Heart right ventricle (tissue), 16 donors: Measurements from ENCODE around the gene KRTAP19-8. TPM values are rescaled to one million over a fixed set of nuclear protein-coding genes. Genes with fewer than 3 reads are reported as not detected.

Experiments
- ATAC-seq, 8 donors: fragments of 200-7000 bp; cut with Tn5 transposase; one replicate each; pipeline ENCODE4 v1.9.1; 2020; ENCODE audit warnings: mild to moderate bottlenecking in 8 of 8, moderate library complexity in 8 of 8, moderate number of reproducible peaks in 1 of 8
- DNase-seq, 2 donors: peaks; one replicate each; pipeline ENCODE4 v3.0.0-alpha.2; 2020
- H3K27ac ChIP-seq, 10 donors: fragments of 200-600 bp; sonication (generic) in 2 of 10; one replicate each; pipeline versions ENCODE4 v1.5.0 to v1.8.0; 2020 to 2022; ENCODE audit warnings: mild to moderate bottlenecking in 3 of 10
- H3K27me3 ChIP-seq, 7 donors: fragments of 200-600 bp; one replicate each; pipeline ENCODE4 v1.8.0; 2021 to 2022; ENCODE audit warnings: mild to moderate bottlenecking in 2 of 7
- H3K36me3 ChIP-seq, 9 donors: fragments of 200-600 bp; sonication (generic) in 1 of 9; one replicate each; pipeline versions ENCODE4 v1.5.0 to v1.8.0; 2020 to 2022; ENCODE audit warnings: mild to moderate bottlenecking in 2 of 9
- H3K4me1 ChIP-seq, 9 donors: fragments of 200-600 bp; sonication (generic) in 1 of 9; one replicate each; pipeline versions ENCODE4 v1.5.0 to v1.8.0; 2020 to 2022; ENCODE audit warnings: mild to moderate bottlenecking in 4 of 9
- H3K4me3 ChIP-seq, 10 donors: fragments of 200-600 bp; sonication (generic) in 2 of 10; one replicate each; pipeline versions ENCODE4 v1.5.0 to v1.8.0; 2020 to 2022; ENCODE audit warnings: mild to moderate bottlenecking in 7 of 10, moderate library complexity in 2 of 10
- H3K9me3 ChIP-seq, 11 donors: fragments of 200-600 bp in 10 of 11; sonication (generic) in 2 of 11; one replicate each; pipeline versions ENCODE4 v1.5.0 to v1.8.0; 2013 to 2022; ENCODE audit warnings: mild to moderate bottlenecking in 2 of 11, control low read depth in 1 of 11, moderate library complexity in 1 of 11
- CTCF ChIP-seq, 9 donors: fragments of 200-600 bp; sonication (generic) in 2 of 9; IDR thresholded peaks; one replicate each; pipeline versions ENCODE4 v1.5.0 to v1.8.0; 2021 to 2022; ENCODE audit warnings: antibody characterized with exemption in 9 of 9, mild to moderate bottlenecking in 5 of 9, moderate library complexity in 1 of 9
- WGBS, 2 donors: extraction: QIAGEN DNeasy Blood & Tissue Kit; methylation state at CpG; one replicate each; pipeline ENCODE4 v1.1.7; 2013; ENCODE audit warnings: inconsistent platforms in 1 of 2; 5-methylcytosine and 5-hydroxymethylcytosine counted together
- intact Hi-C, 10 donors: fragments of 100-400 bp; cut with DNase I; formaldehyde crosslinking; loops; one replicate each; pipeline versions ENCODE4 v1.11.1 to v1.14.2; 2022
- polyA plus RNA-seq, 2 donors: library from polyadenylated mRNA; stranded (reverse); fragments of 200-250 nt; gene quantifications; one replicate each; pipeline ENCODE4 v1.2.3, GENCODE V29; 2013
- total RNA-seq, 10 donors: library from RNA; stranded (reverse); fragmentation: NEBNext Ultra II Directional in 3 of 10; extraction: Animal tissue kit (Norgen Biotek cat#: 25700) in 3 of 10; gene quantifications; one replicate each; pipeline versions ENCODE4 v1.2.1 to v1.2.4, GENCODE V29; 2021 to 2023
- donor health status: Arrhythmogenic right ventricular cardiomyopathy.
- donor health status: ischemic (EF 13 %, LVEDD 7.1; RV severe dilation, severe dysfunction).
- donor health status: healthy with polysubstance abuse.
- donor health status: DM: no; HTN: yes; CAD: no.
- donor health status: DM: no; HTN: no; CAD: no.
- donor health status: ischemic (EF 25% LVEDD 6.9; RV normal size, moderate dysfunction).
- donor health status: ischemic (EF 25% LVEDD 5.7; RV mildly dilated, moderate dysfunction).
- donor health status: healthy.
- donor health status: DM: yes; HTN: yes; CAD: no.
- donor health status: Ischemic cardiomyopathy.
- donor health status: ischemic (EF 35%, LVEDD 5.7; RV mildly dilated, moderate dysfunction).
- donor health status: nonischemic (EF 11% LVEDD 7.7; RV severe dilation, severe dysfunction).
- donor health status: DM: yes; HTN: yes; CAD: no.
- donor health status: PGD.
- donor health status: ischemic (EF 29% LVEDD 5.4; RV normal size, mild dysfunction).
- donor health status: nonischemic (EF 23%, LVEDD 6.1; RV moderate dilation, normal function).

Gene KRTAP19-8
- total and polyA plus RNA-seq, 12 donors = not detected

- TF ChIP-seq CTCF (IDR thresholded peaks at IDR 0.05) = no peak
- 81 to 85% methylated on average over 5 of the region's 5 CpGs for WGBS, 2 donors
- Histone ChIP-seq H3K4me1 (no peaks in the 10 kb centered on the region), H3K27me3 (no peaks in the 10 kb centered on the region), H3K36me3 (no peaks in the 10 kb centered on the region), H3K9me3 (peaks cover 0 to 16% (median 0%) of the 10 kb centered on the region in 11 donors), H3K4me3 (no peak overlapping the region), H3K27ac (no peak overlapping the region)
- ATAC-seq (no peak), DNase-seq (no peak)
- intact Hi-C loops = no loop called here
Measured at GRCh38 chr21:31052489-31053142, 14.3 kb upstream of the KRTAP19-8 start.

- intact Hi-C loops = no loop called here
- no peak for DNase-seq
- Histone ChIP-seq H3K36me3 (no peaks in the 10 kb centered on the region), H3K9me3 (peaks cover 0 to 5% (median 0%) of the 10 kb centered on the region in 11 donors), H3K4me1 (no peaks in the 10 kb centered on the region), H3K27ac (no peak overlapping the region), H3K27me3 (no peaks in the 10 kb centered on the region), H3K4me3 (no peak overlapping the region)
- WGBS, 2 donors = 77 to 91% methylated on average over 3 of the region's 3 CpGs
- ATAC-seq = no peak
- TF ChIP-seq CTCF (IDR thresholded peaks at IDR 0.05) = no peak
Measured at GRCh38 chr21:31050577-31051157, 12.4 kb upstream of the KRTAP19-8 start.

- intact Hi-C loops = no loop called here
- ATAC-seq (no peak), DNase-seq (no peak)
- 65 to 67% methylated on average over 3 of the region's 3 CpGs for WGBS, 2 donors
- TF ChIP-seq CTCF (IDR thresholded peaks at IDR 0.05) = no peak
- Histone ChIP-seq H3K27me3 (peaks cover 0 to under 1% (median 0%) of the 10 kb centered on the region in 7 donors), H3K4me3 (no peak overlapping the region), H3K36me3 (no peaks in the 10 kb centered on the region), H3K27ac (no peak overlapping the region), H3K9me3 (peaks cover 0 to 5% (median 0%) of the 10 kb centered on the region in 11 donors), H3K4me1 (no peaks in the 10 kb centered on the region)
Measured at GRCh38 chr21:31045841-31046240, 7.6 kb upstream of the KRTAP19-8 start.

- Histone ChIP-seq H3K4me1 (no peaks in the 10 kb centered on the region), H3K27me3 (peaks cover 0 to 11% (median 0%) of the 10 kb centered on the region in 7 donors), H3K9me3 (no peaks in the 10 kb centered on the region), H3K4me3 (no peak overlapping the region), H3K36me3 (no peaks in the 10 kb centered on the region), H3K27ac (no peak overlapping the region)
- TF ChIP-seq CTCF (IDR thresholded peaks at IDR 0.05) = no peak
- WGBS, 2 donors = 81 to 82% methylated on average over 5 of the region's 5 CpGs
- DNase-seq = no peak
- ATAC-seq = no peak
- intact Hi-C loops = no loop called here
Measured at GRCh38 chr21:31043471-31043870, 5.2 kb upstream of the KRTAP19-8 start.
